Measurements from ENCODE around the gene CFAP77.

- TF ChIP-seq CTCF (IDR thresholded peaks at IDR 0.05) (no peak), EP300 (IDR thresholded peaks at IDR 0.05) (no peak)
These were observed 15.1 kb downstream of the CFAP77 start for GRCh38 chr9:132424857-132425674.
